GM21447 (cell line): Measurements from ENCODE around the gene LSM12.
"Not testable (repeated sequence)": the region's sequence is repeated elsewhere in the genome, so short reads cannot be mapped to it uniquely, and the experiment has no call there.

Experiments
- ATAC-seq: cut with Tn5 transposase; IDR thresholded peaks from one replicate; pipeline ENCODE4 v1.9.1; 2021; ENCODE audit not compliant: unreplicated experiment

Gene LSM12

GRCh38 chr17:44076716-44077594, 10.5 kb upstream of the LSM12 start:
- ATAC-seq = no peak

GRCh38 chr17:44075598-44076293, 9.3 kb upstream of the LSM12 start:
- no peak for ATAC-seq

GRCh38 chr17:44074911-44075285, 8.4 kb upstream of the LSM12 start:
- no peak for ATAC-seq

GRCh38 chr17:44074231-44074910, 7.9 kb upstream of the LSM12 start:
- ATAC-seq = no peak

- ATAC-seq = no peak
Measured at GRCh38 chr17:44071772-44072171, 5.3 kb upstream of the LSM12 start.

- peak; percentile 24 for ATAC-seq
Measured at GRCh38 chr17:44071198-44071520, 4.7 kb upstream of the LSM12 start.

- peak; percentile 67 for ATAC-seq
Measured at GRCh38 chr17:44070455-44071197, 4.2 kb upstream of the LSM12 start, which contains the start of gene G6PC3. Gene G6PC3 (plus strand): TSS chr17:44070735. CDS start chr17:44070966, 231 bp downstream.

GRCh38 chr17:44069974-44070454, 3.5 kb upstream of the LSM12 start:
- ATAC-seq = peak; percentile 11

GRCh38 chr17:44067545-44067940, 1.1 kb upstream of the LSM12 start:
- no peak for ATAC-seq

GRCh38 chr17:44065668-44066203, 735 bp downstream of the LSM12 start:
- no peak for ATAC-seq

- no peak for ATAC-seq
Measured at GRCh38 chr17:44063704-44064639, 2.5 kb downstream of the LSM12 start.

GRCh38 chr17:44062871-44063270, 3.6 kb downstream of the LSM12 start:
- no peak for ATAC-seq

- ATAC-seq = no peak
Measured at GRCh38 chr17:44061446-44061845, 5.0 kb downstream of the LSM12 start.

GRCh38 chr17:44059101-44059892, 7.2 kb downstream of the LSM12 start:
- ATAC-seq = no peak

- ATAC-seq = no peak
Measured at GRCh38 chr17:44053125-44053872, 13.2 kb downstream of the LSM12 start.

GRCh38 chr17:44049294-44050060, 17.0 kb downstream of the LSM12 start:
- ATAC-seq = no peak

- not testable (repeated sequence) for ATAC-seq
Measured at GRCh38 chr17:44046893-44047292, 19.6 kb downstream of the LSM12 start.
